Memory B cell (primary cell): ENCODE results near the gene PDE4D.
A peak's percentile ranks its signal among the peaks of the same experiment; 100 is the strongest.

Source experiments
- ATAC-seq: fragments of 150-1000 bp; cut with Tn5 transposase; 2 replicates; pipeline ENCODE4 v1.10.0; 2021; ENCODE audit warnings: low read depth, mild to moderate bottlenecking, moderate library complexity
- DNase-seq, 2 donors: peaks; one replicate each; pipeline ENCODE4 v3.0.0; 2022; ENCODE audit warnings: low spot score in 2 of 2
- H3K27ac Mint-ChIP-seq: one replicate; pipeline ENCODE4 v1.8.0; 2022; ENCODE audit warnings: mild to moderate bottlenecking, moderate library complexity, mixed read lengths
- H3K27me3 Mint-ChIP-seq: one replicate; pipeline ENCODE4 v1.8.0; 2022; ENCODE audit warnings: mixed read lengths
- H3K36me3 Mint-ChIP-seq: one replicate; pipeline ENCODE4 v1.8.0; 2022; ENCODE audit warnings: mild to moderate bottlenecking, mixed read lengths
- H3K4me1 Mint-ChIP-seq: one replicate; pipeline ENCODE4 v1.8.0; 2022; ENCODE audit warnings: mixed read lengths
- H3K4me3 Mint-ChIP-seq: one replicate; pipeline ENCODE4 v1.8.0; 2022; ENCODE audit warnings: mild to moderate bottlenecking, moderate library complexity, mixed read lengths
- H3K9me3 Mint-ChIP-seq: one replicate; pipeline ENCODE4 v1.8.0; 2022; ENCODE audit warnings: mixed read lengths

PDE4D gene

GRCh38 chr5:59491945-59492344 lies 401.6 kb downstream of the PDE4D start:
- no peaks in the 10 kb centered on the region for H3K27me3 Mint-ChIP-seq
- DNase-seq, result no peak
- H3K9me3 Mint-ChIP-seq, result no peaks in the 10 kb centered on the region
- no peak overlapping the region for H3K27ac Mint-ChIP-seq
- no peak overlapping the region for H3K4me3 Mint-ChIP-seq
- H3K36me3 Mint-ChIP-seq, result peaks cover 1% of the 10 kb centered on the region
- ATAC-seq, result no peak
- peaks cover 5% of the 10 kb centered on the region for H3K4me1 Mint-ChIP-seq

GRCh38 chr5:59489551-59489950 lies 404.0 kb downstream of the PDE4D start:
- Mint-ChIP-seq H3K4me1 (peaks cover 9% of the 10 kb centered on the region), H3K4me3 (no peak overlapping the region), H3K27ac (no peak overlapping the region), H3K27me3 (no peaks in the 10 kb centered on the region), H3K9me3 (no peaks in the 10 kb centered on the region), H3K36me3 (no peaks in the 10 kb centered on the region)
- ATAC-seq (no peak), DNase-seq (no peak)

- H3K27me3 Mint-ChIP-seq, result no peaks in the 10 kb centered on the region
- DNase-seq (no peak), ATAC-seq (no peak)
- peaks cover 9% of the 10 kb centered on the region for H3K4me1 Mint-ChIP-seq
- H3K9me3 Mint-ChIP-seq, result no peaks in the 10 kb centered on the region
- no peak overlapping the region for H3K4me3 Mint-ChIP-seq
- peak overlapping the region; percentile 21 for H3K27ac Mint-ChIP-seq
- H3K36me3 Mint-ChIP-seq, result no peaks in the 10 kb centered on the region
Measured at GRCh38 chr5:59487772-59488729, 405.5 kb downstream of the PDE4D start.

GRCh38 chr5:59487068-59487686 lies 406.3 kb downstream of the PDE4D start:
- DNase-seq (no peak), ATAC-seq (no peak)
- Mint-ChIP-seq H3K4me1 (peaks cover 9% of the 10 kb centered on the region), H3K36me3 (no peaks in the 10 kb centered on the region), H3K4me3 (no peak overlapping the region), H3K27me3 (no peaks in the 10 kb centered on the region), H3K27ac (peak overlapping the region; percentile 21), H3K9me3 (no peaks in the 10 kb centered on the region)

GRCh38 chr5:59486508-59486907 lies 407.0 kb downstream of the PDE4D start:
- Mint-ChIP-seq H3K27me3 (no peaks in the 10 kb centered on the region), H3K36me3 (no peaks in the 10 kb centered on the region), H3K27ac (no peak overlapping the region), H3K4me1 (peaks cover 9% of the 10 kb centered on the region), H3K4me3 (no peak overlapping the region), H3K9me3 (no peaks in the 10 kb centered on the region)
- no peak for ATAC-seq
- DNase-seq, result no peak

GRCh38 chr5:59485629-59486439 lies 407.7 kb downstream of the PDE4D start:
- no peaks in the 10 kb centered on the region for H3K36me3 Mint-ChIP-seq
- DNase-seq (no peak), ATAC-seq (peak; percentile 39)
- peaks cover 9% of the 10 kb centered on the region for H3K4me1 Mint-ChIP-seq
- no peak overlapping the region for H3K27ac Mint-ChIP-seq
- H3K4me3 Mint-ChIP-seq, result no peak overlapping the region
- H3K27me3 Mint-ChIP-seq, result no peaks in the 10 kb centered on the region
- H3K9me3 Mint-ChIP-seq, result no peaks in the 10 kb centered on the region

GRCh38 chr5:59485107-59485506 lies 408.4 kb downstream of the PDE4D start:
- no peak for DNase-seq
- Mint-ChIP-seq H3K27me3 (no peaks in the 10 kb centered on the region), H3K4me3 (no peak overlapping the region), H3K9me3 (no peaks in the 10 kb centered on the region), H3K36me3 (peaks cover 1% of the 10 kb centered on the region), H3K4me1 (peaks cover 9% of the 10 kb centered on the region), H3K27ac (no peak overlapping the region)
- no peak for ATAC-seq

GRCh38 chr5:59484618-59485017 lies 408.9 kb downstream of the PDE4D start:
- no peaks in the 10 kb centered on the region for H3K27me3 Mint-ChIP-seq
- H3K4me3 Mint-ChIP-seq, result no peak overlapping the region
- DNase-seq, result no peak
- H3K4me1 Mint-ChIP-seq, result peaks cover 9% of the 10 kb centered on the region
- no peak overlapping the region for H3K27ac Mint-ChIP-seq
- H3K9me3 Mint-ChIP-seq, result no peaks in the 10 kb centered on the region
- H3K36me3 Mint-ChIP-seq, result peaks cover 1% of the 10 kb centered on the region
- no peak for ATAC-seq

GRCh38 chr5:59483971-59484472 lies 409.5 kb downstream of the PDE4D start:
- Mint-ChIP-seq H3K9me3 (no peaks in the 10 kb centered on the region), H3K27ac (no peak overlapping the region), H3K4me1 (peaks cover 9% of the 10 kb centered on the region), H3K27me3 (no peaks in the 10 kb centered on the region), H3K36me3 (peaks cover 1% of the 10 kb centered on the region), H3K4me3 (no peak overlapping the region)
- DNase-seq (no peak), ATAC-seq (no peak)

GRCh38 chr5:59479086-59479485 lies 414.4 kb downstream of the PDE4D start:
- no peak overlapping the region for H3K27ac Mint-ChIP-seq
- no peaks in the 10 kb centered on the region for H3K27me3 Mint-ChIP-seq
- H3K4me3 Mint-ChIP-seq, result no peak overlapping the region
- peaks cover 3% of the 10 kb centered on the region for H3K4me1 Mint-ChIP-seq
- H3K9me3 Mint-ChIP-seq, result no peaks in the 10 kb centered on the region
- ATAC-seq, result no peak
- no peak for DNase-seq
- peaks cover 1% of the 10 kb centered on the region for H3K36me3 Mint-ChIP-seq

- ATAC-seq (no peak), DNase-seq (no peak)
- H3K36me3 Mint-ChIP-seq, result no peaks in the 10 kb centered on the region
- H3K4me1 Mint-ChIP-seq, result peaks cover 3% of the 10 kb centered on the region
- no peaks in the 10 kb centered on the region for H3K27me3 Mint-ChIP-seq
- H3K9me3 Mint-ChIP-seq, result no peaks in the 10 kb centered on the region
- H3K27ac Mint-ChIP-seq, result no peak overlapping the region
- no peak overlapping the region for H3K4me3 Mint-ChIP-seq
Measured at GRCh38 chr5:59474324-59474723, 419.2 kb downstream of the PDE4D start.

- Mint-ChIP-seq H3K27ac (no peak overlapping the region), H3K4me1 (no peaks in the 10 kb centered on the region), H3K9me3 (no peaks in the 10 kb centered on the region), H3K36me3 (no peaks in the 10 kb centered on the region), H3K27me3 (no peaks in the 10 kb centered on the region), H3K4me3 (no peak overlapping the region)
- ATAC-seq (no peak), DNase-seq (no peak)
Measured at GRCh38 chr5:59473611-59474010, 419.9 kb downstream of the PDE4D start.

GRCh38 chr5:59471463-59471862 lies 422.1 kb downstream of the PDE4D start:
- Mint-ChIP-seq H3K4me1 (no peaks in the 10 kb centered on the region), H3K9me3 (no peaks in the 10 kb centered on the region), H3K36me3 (peaks cover 3% of the 10 kb centered on the region), H3K4me3 (no peak overlapping the region), H3K27me3 (no peaks in the 10 kb centered on the region), H3K27ac (no peak overlapping the region)
- ATAC-seq (no peak), DNase-seq (no peak)

GRCh38 chr5:59467969-59468368 lies 425.6 kb downstream of the PDE4D start:
- no peaks in the 10 kb centered on the region for H3K9me3 Mint-ChIP-seq
- no peaks in the 10 kb centered on the region for H3K27me3 Mint-ChIP-seq
- H3K36me3 Mint-ChIP-seq, result peaks cover 3% of the 10 kb centered on the region
- no peak overlapping the region for H3K27ac Mint-ChIP-seq
- ATAC-seq (no peak), DNase-seq (no peak)
- no peaks in the 10 kb centered on the region for H3K4me1 Mint-ChIP-seq
- no peak overlapping the region for H3K4me3 Mint-ChIP-seq
